Measurements from ENCODE around the gene MYH7B. TPM values are rescaled to one million over a fixed set of nuclear protein-coding genes. Genes with fewer than 3 reads are reported as not detected.

The MYH7B gene
- total RNA-seq, 1 experiment from 2014 or later = 1.0 TPM

DNA sequence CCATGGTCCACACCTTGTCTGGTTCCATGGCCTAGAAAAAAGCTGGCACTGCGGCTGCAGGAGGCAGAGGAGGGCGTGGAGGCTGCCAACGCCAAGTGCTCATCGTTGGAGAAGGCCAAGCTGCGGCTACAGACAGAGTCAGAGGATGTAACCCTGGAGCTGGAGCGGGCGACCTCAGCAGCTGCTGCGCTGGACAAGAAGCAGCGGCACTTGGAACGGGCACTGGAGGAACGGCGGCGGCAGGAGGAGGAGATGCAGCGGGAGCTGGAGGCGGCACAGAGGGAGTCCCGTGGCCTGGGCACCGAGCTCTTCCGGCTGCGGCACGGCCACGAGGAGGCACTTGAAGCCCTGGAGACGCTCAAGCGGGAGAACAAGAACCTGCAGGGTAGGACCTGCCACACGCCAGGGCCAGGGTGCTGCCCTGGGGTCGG, 43.4 kb downstream of the MYH7B start:
- DNase-seq = no peak
- H3K79me2 ChIP-seq (ENCODE audit: low read depth) = no peaks in the 10 kb centered on the region
- H3K4me2 ChIP-seq = no peak overlapping the region
- POLR2A ChIA-PET (ENCODE audit: unreplicated experiment) = no interaction called here
- no peaks in the 10 kb centered on the region for H3K27me3 ChIP-seq (ENCODE audit: insufficient read depth, low read depth)
- H3K9me3 ChIP-seq (ENCODE audit: insufficient read depth, low read depth) = no peaks in the 10 kb centered on the region
- intact Hi-C loops (cut with micrococcal nuclease; ENCODE audit: unreplicated experiment) = no loop called here
- H3K4me1 ChIP-seq (replicated peaks; ENCODE audit: insufficient read depth) = no peaks in the 10 kb centered on the region
- H3F3A ChIP-seq (ENCODE audit: insufficient read depth, low read depth) = 0 out of 2 replicates have a peak, but pooled peaks cover 3% of the 10 kb centered on the region
- no peak overlapping the region for H3K27ac ChIP-seq
- H3K9me2 ChIP-seq (ENCODE audit: insufficient read depth) = no peaks in the 10 kb centered on the region
- TF ChIP-seq EZH2 (IDR thresholded peaks at IDR 0.05; ENCODE audit: low read depth) = no peak
- TF ChIP-seq, protein P1, sequence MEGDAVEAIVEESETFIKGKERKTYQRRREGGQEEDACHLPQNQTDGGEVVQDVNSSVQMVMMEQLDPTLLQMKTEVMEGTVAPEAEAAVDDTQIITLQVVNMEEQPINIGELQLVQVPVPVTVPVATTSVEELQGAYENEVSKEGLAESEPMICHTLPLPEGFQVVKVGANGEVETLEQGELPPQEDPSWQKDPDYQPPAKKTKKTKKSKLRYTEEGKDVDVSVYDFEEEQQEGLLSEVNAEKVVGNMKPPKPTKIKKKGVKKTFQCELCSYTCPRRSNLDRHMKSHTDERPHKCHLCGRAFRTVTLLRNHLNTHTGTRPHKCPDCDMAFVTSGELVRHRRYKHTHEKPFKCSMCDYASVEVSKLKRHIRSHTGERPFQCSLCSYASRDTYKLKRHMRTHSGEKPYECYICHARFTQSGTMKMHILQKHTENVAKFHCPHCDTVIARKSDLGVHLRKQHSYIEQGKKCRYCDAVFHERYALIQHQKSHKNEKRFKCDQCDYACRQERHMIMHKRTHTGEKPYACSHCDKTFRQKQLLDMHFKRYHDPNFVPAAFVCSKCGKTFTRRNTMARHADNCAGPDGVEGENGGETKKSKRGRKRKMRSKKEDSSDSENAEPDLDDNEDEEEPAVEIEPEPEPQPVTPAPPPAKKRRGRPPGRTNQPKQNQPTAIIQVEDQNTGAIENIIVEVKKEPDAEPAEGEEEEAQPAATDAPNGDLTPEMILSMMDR (conservative IDR thresholded peaks at IDR 0.05) = no peak
- no peaks in the 10 kb centered on the region; the same call in 1 of the 2 replicates for H4K20me1 ChIP-seq (ENCODE audit: insufficient read depth)
- H3K36me3 ChIP-seq (ENCODE audit: low read depth) = no peaks in the 10 kb centered on the region
- H2AFZ ChIP-seq = no peak overlapping the region
- CTCF ChIA-PET = no interaction called here
- H3K4me3 ChIP-seq = no peak overlapping the region
- BruUV-seq (replicated peaks) = no TSS peak

DNA sequence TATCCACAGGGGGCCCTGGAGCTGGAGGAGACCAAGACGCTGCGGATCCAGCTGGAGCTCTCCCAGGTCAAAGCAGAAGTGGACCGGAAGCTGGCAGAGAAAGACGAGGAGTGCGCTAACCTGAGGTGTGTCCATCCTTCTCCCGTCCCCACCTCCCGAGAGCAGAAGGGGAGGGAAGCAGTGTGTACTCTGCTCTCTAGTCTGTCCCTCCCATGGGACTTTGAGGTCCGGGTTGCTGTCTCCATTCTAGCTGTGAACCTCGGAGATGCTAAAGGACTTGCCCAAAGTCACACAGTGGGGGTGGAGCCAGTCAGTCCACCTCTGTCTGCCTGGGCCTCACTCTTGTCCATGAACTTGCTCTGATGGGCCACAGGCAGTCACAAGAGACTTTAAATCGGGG, 44.1 kb downstream of the MYH7B start:
- Histone ChIP-seq H3K36me3 (ENCODE audit: low read depth) (no peaks in the 10 kb centered on the region), H3K4me3 (no peak overlapping the region), H3F3A (ENCODE audit: insufficient read depth, low read depth) (0 out of 2 replicates have a peak, but pooled peaks cover 3% of the 10 kb centered on the region), H4K20me1 (ENCODE audit: insufficient read depth) (no peaks in the 10 kb centered on the region; the same call in 1 of the 2 replicates), H3K9me3 (ENCODE audit: insufficient read depth, low read depth) (no peaks in the 10 kb centered on the region), H3K9me2 (ENCODE audit: insufficient read depth) (no peaks in the 10 kb centered on the region), H3K27ac (no peak overlapping the region), H2AFZ (no peak overlapping the region), H3K4me2 (no peak overlapping the region), H3K79me2 (ENCODE audit: low read depth) (no peaks in the 10 kb centered on the region), H3K27me3 (ENCODE audit: insufficient read depth, low read depth) (no peaks in the 10 kb centered on the region), H3K4me1 (replicated peaks; ENCODE audit: insufficient read depth) (no peaks in the 10 kb centered on the region)
- intact Hi-C loops (cut with micrococcal nuclease; ENCODE audit: unreplicated experiment) = no loop called here
- TF ChIP-seq, protein P1 (conservative IDR thresholded peaks at IDR 0.05) = no peak
- no peak for TF ChIP-seq EZH2 (IDR thresholded peaks at IDR 0.05; ENCODE audit: low read depth)
- ChIA-PET POLR2A (ENCODE audit: unreplicated experiment) (no interaction called here), CTCF (no interaction called here)
- no peak for DNase-seq
- BruUV-seq (replicated peaks) = no TSS peak

DNA sequence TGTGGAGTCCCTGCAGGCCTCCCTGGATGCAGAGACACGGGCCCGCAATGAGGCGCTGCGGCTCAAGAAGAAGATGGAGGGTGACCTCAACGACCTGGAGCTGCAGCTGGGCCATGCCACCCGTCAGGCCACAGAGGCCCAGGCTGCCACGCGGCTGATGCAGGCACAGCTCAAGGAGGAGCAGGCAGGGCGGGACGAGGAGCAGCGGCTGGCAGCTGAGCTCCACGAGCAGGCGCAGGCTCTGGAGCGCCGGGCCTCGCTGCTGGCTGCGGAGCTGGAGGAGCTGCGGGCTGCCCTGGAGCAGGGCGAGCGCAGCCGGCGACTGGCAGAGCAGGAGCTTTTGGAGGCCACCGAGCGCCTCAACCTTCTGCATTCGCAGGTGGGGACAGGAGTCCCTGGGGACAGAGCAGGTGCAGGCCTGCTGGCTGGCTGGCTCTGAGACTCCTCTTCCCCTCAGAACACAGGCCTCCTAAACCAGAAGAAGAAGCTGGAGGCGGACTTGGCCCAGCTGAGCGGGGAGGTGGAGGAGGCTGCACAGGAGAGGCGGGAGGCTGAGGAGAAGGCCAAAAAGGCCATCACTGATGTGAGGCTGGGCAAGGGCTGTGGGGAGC, 44.7 kb downstream of the MYH7B start:
- no peaks in the 10 kb centered on the region for H3K9me2 ChIP-seq (ENCODE audit: insufficient read depth)
- no peaks in the 10 kb centered on the region for H3K36me3 ChIP-seq (ENCODE audit: low read depth)
- H3K9me3 ChIP-seq (ENCODE audit: insufficient read depth, low read depth) = no peaks in the 10 kb centered on the region
- H4K20me1 ChIP-seq (ENCODE audit: insufficient read depth) = no peaks in the 10 kb centered on the region; the same call in 1 of the 2 replicates
- no peak overlapping the region for H3K27ac ChIP-seq
- TF ChIP-seq, protein P1 (conservative IDR thresholded peaks at IDR 0.05) = no peak
- no peak for TF ChIP-seq EZH2 (IDR thresholded peaks at IDR 0.05; ENCODE audit: low read depth)
- no TSS peak for BruUV-seq (replicated peaks)
- H3K27me3 ChIP-seq (ENCODE audit: insufficient read depth, low read depth) = no peaks in the 10 kb centered on the region
- ChIA-PET CTCF (interaction anchor here (0.5 to 1.1 kb wide), 2 partner anchors 61 to 128 kb away, joined by 3 read pairs; partner anchors contain the start of gene GGT7), POLR2A (ENCODE audit: unreplicated experiment) (no interaction called here)
- no peaks in the 10 kb centered on the region for H3K4me1 ChIP-seq (replicated peaks; ENCODE audit: insufficient read depth)
- no peak overlapping the region for H3K4me2 ChIP-seq
- no peak overlapping the region for H2AFZ ChIP-seq
- no peaks in the 10 kb centered on the region for H3K79me2 ChIP-seq (ENCODE audit: low read depth)
- H3F3A ChIP-seq (ENCODE audit: insufficient read depth, low read depth) = 0 out of 2 replicates have a peak, but pooled peaks cover 3% of the 10 kb centered on the region
- intact Hi-C loops (cut with micrococcal nuclease; ENCODE audit: unreplicated experiment) = no loop called here
- H3K4me3 ChIP-seq = no peak overlapping the region
- no peak for DNase-seq
